ENCODE results near the gene DMRT1.

Gene DMRT1

GRCh38 chr9:969310-970150 lies 128.0 kb downstream of the DMRT1 start:
- no peaks in the 10 kb centered on the region for H3K9me2 ChIP-seq (replicated peaks; ENCODE audit: insufficient read depth, low read length)
- H4K20me1 ChIP-seq (ENCODE audit: insufficient read depth, low read length), result no peaks in the 10 kb centered on the region
- H3K36me3 ChIP-seq (replicated peaks; ENCODE audit: insufficient read depth, low read length), result no peaks in the 10 kb centered on the region
- no peak overlapping the region for H3K27ac ChIP-seq (ENCODE audit: low read length)
- no peaks in the 10 kb centered on the region for H3K4me1 ChIP-seq (ENCODE audit: low read length)
- DNase-seq, result no peak
- no peak overlapping the region for H3K9ac ChIP-seq (ENCODE audit: low read length)
- H3K9me3 ChIP-seq (replicated peaks; ENCODE audit: insufficient read depth, low read length), result no peaks in the 10 kb centered on the region
- H3K79me2 ChIP-seq (ENCODE audit: low read length), result no peaks in the 10 kb centered on the region
- no peaks in the 10 kb centered on the region for H3F3A ChIP-seq (ENCODE audit: insufficient read depth, low read length)
- TF ChIP-seq EZH2phosphoT487 (IDR thresholded peaks at IDR 0.05; ENCODE audit: low read length) (no peak), CTCF (IDR thresholded peaks at IDR 0.05; ENCODE audit: low read length) (no peak), EZH2 (optimal IDR thresholded peaks at IDR 0.05; ENCODE audit: low read depth, low read length) (no peak)
- no peak overlapping the region for H3K4me3 ChIP-seq (ENCODE audit: low read length)
- no peaks in the 10 kb centered on the region; the same call in 1 of the 2 replicates for H3K27me3 ChIP-seq (replicated peaks; ENCODE audit: insufficient read depth, low read length)
- H2AFZ ChIP-seq (ENCODE audit: low read length), result no peak overlapping the region
- no peak overlapping the region for H3K4me2 ChIP-seq (ENCODE audit: low read depth, low read length)

GRCh38 chr9:970151-970996 lies 128.9 kb downstream of the DMRT1 start:
- Histone ChIP-seq H3K27me3 (replicated peaks; ENCODE audit: insufficient read depth, low read length) (peaks cover 3% of the 10 kb centered on the region; the same call in 1 of the 2 replicates), H3K9me3 (replicated peaks; ENCODE audit: insufficient read depth, low read length) (no peaks in the 10 kb centered on the region), H3K79me2 (ENCODE audit: low read length) (no peaks in the 10 kb centered on the region), H3K9me2 (replicated peaks; ENCODE audit: insufficient read depth, low read length) (no peaks in the 10 kb centered on the region), H4K20me1 (ENCODE audit: insufficient read depth, low read length) (no peaks in the 10 kb centered on the region), H3K36me3 (replicated peaks; ENCODE audit: insufficient read depth, low read length) (no peaks in the 10 kb centered on the region), H3K9ac (ENCODE audit: low read length) (no peak overlapping the region), H3K4me1 (ENCODE audit: low read length) (no peaks in the 10 kb centered on the region), H3K4me2 (ENCODE audit: low read depth, low read length) (no peak overlapping the region), H3K27ac (ENCODE audit: low read length) (no peak overlapping the region), H3K4me3 (ENCODE audit: low read length) (no peak overlapping the region), H2AFZ (ENCODE audit: low read length) (no peak overlapping the region), H3F3A (ENCODE audit: insufficient read depth, low read length) (no peaks in the 10 kb centered on the region)
- no peak for DNase-seq
- no peak for TF ChIP-seq EZH2phosphoT487 (IDR thresholded peaks at IDR 0.05; ENCODE audit: low read length)
- TF ChIP-seq EZH2 (optimal IDR thresholded peaks at IDR 0.05; ENCODE audit: low read depth, low read length), result no peak
- no peak for TF ChIP-seq CTCF (IDR thresholded peaks at IDR 0.05; ENCODE audit: low read length)

GRCh38 chr9:971901-972500 lies 130.5 kb downstream of the DMRT1 start:
- no peak for DNase-seq
- Histone ChIP-seq H3K36me3 (replicated peaks; ENCODE audit: insufficient read depth, low read length) (no peaks in the 10 kb centered on the region), H3K9ac (ENCODE audit: low read length) (no peak overlapping the region), H3K27ac (ENCODE audit: low read length) (no peak overlapping the region), H4K20me1 (ENCODE audit: insufficient read depth, low read length) (no peaks in the 10 kb centered on the region), H2AFZ (ENCODE audit: low read length) (no peak overlapping the region), H3F3A (ENCODE audit: insufficient read depth, low read length) (no peaks in the 10 kb centered on the region), H3K9me2 (replicated peaks; ENCODE audit: insufficient read depth, low read length) (no peaks in the 10 kb centered on the region), H3K4me3 (ENCODE audit: low read length) (no peak overlapping the region), H3K4me2 (ENCODE audit: low read depth, low read length) (no peak overlapping the region), H3K79me2 (ENCODE audit: low read length) (no peaks in the 10 kb centered on the region), H3K4me1 (ENCODE audit: low read length) (no peaks in the 10 kb centered on the region), H3K9me3 (replicated peaks; ENCODE audit: insufficient read depth, low read length) (no peaks in the 10 kb centered on the region), H3K27me3 (replicated peaks; ENCODE audit: insufficient read depth, low read length) (peaks cover 9% of the 10 kb centered on the region; the same call in 1 of the 2 replicates)
- no peak for TF ChIP-seq EZH2 (optimal IDR thresholded peaks at IDR 0.05; ENCODE audit: low read depth, low read length)
- TF ChIP-seq CTCF (IDR thresholded peaks at IDR 0.05; ENCODE audit: low read length), result no peak
- TF ChIP-seq EZH2phosphoT487 (IDR thresholded peaks at IDR 0.05; ENCODE audit: low read length), result no peak

Measured in MM.1S (cell line).